Skeletal muscle tissue (tissue), 4 donors: Measurements from ENCODE around the gene TTLL4. TPM values are rescaled to one million over a fixed set of nuclear protein-coding genes. Genes with fewer than 3 reads are reported as not detected.
A peak's percentile ranks its signal among the peaks of the same experiment; 100 is the strongest.

Experiments used
- H3K27ac ChIP-seq: one replicate; pipeline ENCODE4 v1.7.0; 2013; ENCODE audit warnings: mild to moderate bottlenecking, low read depth, low read length, inconsistent platforms
- H3K27me3 ChIP-seq, 3 donors: one replicate each; pipeline ENCODE4 v1.7.0; 2013; ENCODE audit warnings: low read length in 3 of 3; ENCODE audit not compliant: control insufficient read depth in 3 of 3, insufficient read depth in 3 of 3
- H3K36me3 ChIP-seq, 3 donors: one replicate each; pipeline ENCODE4 v1.7.0; 2013; ENCODE audit warnings: low read length in 3 of 3; ENCODE audit not compliant: control insufficient read depth in 3 of 3, insufficient read depth in 3 of 3
- H3K4me1 ChIP-seq, 3 donors: one replicate each; pipeline ENCODE4 v1.7.0; 2013; ENCODE audit warnings: low read length in 3 of 3, mild to moderate bottlenecking in 3 of 3; ENCODE audit not compliant: control insufficient read depth in 3 of 3, insufficient read depth in 3 of 3
- H3K4me3 ChIP-seq, 3 donors: one replicate each; pipeline ENCODE4 v1.7.0; 2013; ENCODE audit warnings: low read length in 3 of 3
- H3K9ac ChIP-seq, 3 donors: one replicate each; pipeline ENCODE4 v1.7.0; 2013; ENCODE audit warnings: low read length in 3 of 3, mild to moderate bottlenecking in 3 of 3, moderate library complexity in 2 of 3, low read depth in 1 of 3
- H3K9me3 ChIP-seq, 3 donors: one replicate each; pipeline ENCODE4 v1.7.0; 2013; ENCODE audit warnings: low read length in 3 of 3; ENCODE audit not compliant: control insufficient read depth in 3 of 3
- total RNA-seq: library from RNA; depleted of rRNA; stranded (reverse); fragments of >200 nt; gene quantifications from one replicate; pipeline ENCODE4 v1.2.3, GENCODE V29; 2014
- donor health status: Osteomylitis.

TTLL4 gene
- total RNA-seq, 1 donor from 2014 or later, result 11.0 TPM

- Histone ChIP-seq H3K27me3 (no peaks in the 10 kb centered on the region), H3K4me1 (peaks cover 0 to 3% (median 0%) of the 10 kb centered on the region in 3 donors), H3K9ac (no peak overlapping the region), H3K9me3 (no peaks in the 10 kb centered on the region), H3K27ac (no peak overlapping the region), H3K36me3 (no peaks in the 10 kb centered on the region), H3K4me3 (no peak overlapping the region)
These were observed 88.3 kb downstream of the TTLL4 start for GRCh38 chr2:218798767-218799504.

DNA sequence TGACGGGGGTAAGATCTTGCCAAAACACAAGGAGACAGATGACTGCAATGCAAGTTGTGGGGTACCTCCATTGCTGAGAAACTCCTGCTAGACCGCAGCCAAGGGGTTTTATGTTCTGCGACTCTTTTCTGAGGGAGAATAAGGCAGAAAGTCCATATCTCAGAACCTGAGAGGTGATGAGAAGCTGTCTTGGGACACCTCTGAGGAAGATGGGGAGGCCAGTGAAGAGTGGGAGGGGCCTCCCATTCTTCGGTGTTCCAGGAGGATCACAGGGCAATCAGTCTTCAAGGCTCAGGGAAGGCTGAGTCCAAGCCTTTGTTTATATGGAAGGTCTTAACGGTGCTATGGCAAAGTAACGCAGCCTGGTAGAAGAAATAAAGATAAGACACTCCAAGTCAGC, 89.4 kb downstream of the TTLL4 start:
- H3K9me3 ChIP-seq, result no peaks in the 10 kb centered on the region
- H3K27me3 ChIP-seq, result no peaks in the 10 kb centered on the region
- H3K4me3 ChIP-seq, result no peak overlapping the region
- H3K27ac ChIP-seq, result no peak overlapping the region
- H3K9ac ChIP-seq, result no peak overlapping the region
- H3K4me1 ChIP-seq, result peaks cover 0 to 3% (median 0%) of the 10 kb centered on the region in 3 donors
- H3K36me3 ChIP-seq, result no peaks in the 10 kb centered on the region

GRCh38 chr2:218802386-218802994, 91.9 kb downstream of the TTLL4 start:
- Histone ChIP-seq H3K4me1 (peaks cover 7 to 17% (median 10%) of the 10 kb centered on the region in 3 donors), H3K27ac (no peak overlapping the region), H3K9ac (no peak overlapping the region), H3K9me3 (no peaks in the 10 kb centered on the region), H3K27me3 (no peaks in the 10 kb centered on the region), H3K36me3 (no peaks in the 10 kb centered on the region), H3K4me3 (no peak overlapping the region)

- no peak overlapping the region for H3K4me3 ChIP-seq
- no peaks in the 10 kb centered on the region for H3K9me3 ChIP-seq
- peaks cover 13 to 25% (median 25%) of the 10 kb centered on the region in 3 donors for H3K4me1 ChIP-seq
- H3K9ac ChIP-seq, result no peak overlapping the region
- H3K27me3 ChIP-seq, result no peaks in the 10 kb centered on the region
- H3K27ac ChIP-seq, result peak overlapping the region; percentile 91
- no peaks in the 10 kb centered on the region for H3K36me3 ChIP-seq
These were observed 94.2 kb downstream of the TTLL4 start for GRCh38 chr2:218804817-218805216.

Other genes starting within 250 kb of the TTLL4 start
- 17.7 TPM for gene USP37, start 142.5 kb upstream of the TTLL4 start, total RNA-seq
- 27.1 TPM for gene CNOT9, start 142.0 kb upstream of the TTLL4 start, total RNA-seq
- gene PLCD4, start 102.9 kb upstream of the TTLL4 start, total RNA-seq, result 27.7 TPM
- gene ZNF142, start 51.2 kb upstream of the TTLL4 start, total RNA-seq, result 5.7 TPM
- 40.2 TPM for gene BCS1L, start 51.2 kb upstream of the TTLL4 start, total RNA-seq
- gene RNF25, start 38.8 kb upstream of the TTLL4 start, total RNA-seq, result 24.5 TPM
- 5.2 TPM for gene STK36, start 38.7 kb upstream of the TTLL4 start, total RNA-seq
- gene CYP27A1, start 71.3 kb downstream of the TTLL4 start, total RNA-seq, result 17.7 TPM
- gene PRKAG3, start 121.0 kb downstream of the TTLL4 start, total RNA-seq, result 9.9 TPM
- gene WNT6, start 149.0 kb downstream of the TTLL4 start, total RNA-seq, result not detected
- not detected for gene WNT10A, start 170.0 kb downstream of the TTLL4 start, total RNA-seq
- not detected for gene CDK5R2, start 248.8 kb downstream of the TTLL4 start, total RNA-seq